Measurements from ENCODE around the gene PLXNA1.

PLXNA1 gene

GRCh38 chr3:126987596-126987995, 4.7 kb downstream of the PLXNA1 start:
- H3K4me3 ChIP-seq (ENCODE audit: low read length), result no peak overlapping the region
- no peak for TF ChIP-seq CTCF (conservative IDR thresholded peaks at IDR 0.05; ENCODE audit: low read length)
- DNase-seq (ENCODE audit: low read depth), result no peak

GRCh38 chr3:126988451-126989021, 5.6 kb downstream of the PLXNA1 start:
- DNase-seq (ENCODE audit: low read depth), result no peak
- H3K4me3 ChIP-seq (ENCODE audit: low read length), result no peak overlapping the region
- no peak for TF ChIP-seq CTCF (conservative IDR thresholded peaks at IDR 0.05; ENCODE audit: low read length)

- no peak for DNase-seq (ENCODE audit: low read depth)
- TF ChIP-seq CTCF (conservative IDR thresholded peaks at IDR 0.05; ENCODE audit: low read length), result no peak
- H3K4me3 ChIP-seq (ENCODE audit: low read length), result no peak overlapping the region
These were observed 6.6 kb downstream of the PLXNA1 start for GRCh38 chr3:126989316-126990023.

GRCh38 chr3:126990024-126990700, 7.2 kb downstream of the PLXNA1 start:
- TF ChIP-seq CTCF (conservative IDR thresholded peaks at IDR 0.05; ENCODE audit: low read length), result no peak
- H3K4me3 ChIP-seq (ENCODE audit: low read length), result no peak overlapping the region
- no peak for DNase-seq (ENCODE audit: low read depth)

GRCh38 chr3:126990890-126991289, 8.0 kb downstream of the PLXNA1 start:
- no peak for TF ChIP-seq CTCF (conservative IDR thresholded peaks at IDR 0.05; ENCODE audit: low read length)
- DNase-seq (ENCODE audit: low read depth), result no peak

GRCh38 chr3:126991366-126992200, 8.7 kb downstream of the PLXNA1 start:
- no peak for DNase-seq (ENCODE audit: low read depth)
- no peak overlapping the region for H3K4me3 ChIP-seq (ENCODE audit: low read length)
- TF ChIP-seq CTCF (conservative IDR thresholded peaks at IDR 0.05; ENCODE audit: low read length), result no peak

More at GRCh38 chr3:126990890-126991289, 8.0 kb downstream of the PLXNA1 start:
- H3K4me3 ChIP-seq (ENCODE audit: low read length), result no peak overlapping the region
